SU-DHL-6 (cell line): Measurements from ENCODE around the gene TUBA4A.

Source experiments
- H2AFZ ChIP-seq: fragments of 200-600 bp; sonication (generic); 2 replicates; pipeline ENCODE4 v1.6.1; 2014; ENCODE audit warnings: low read depth, mild to moderate bottlenecking, moderate library complexity, mixed read lengths, antibody characterized with exemption, low read length; ENCODE audit not compliant: severe bottlenecking
- H3F3A ChIP-seq: fragments of 200-600 bp; shearing (Covaris generic); 2 replicates; pipeline ENCODE4 v1.6.0; 2016; ENCODE audit warnings: antibody characterized with exemption, mild to moderate bottlenecking; ENCODE audit not compliant: insufficient read depth
- H3K27ac ChIP-seq: fragments of 200-600 bp; sonication (generic); 2 replicates; pipeline ENCODE4 v1.5.1; 2016; ENCODE audit warnings: low read depth, mild to moderate bottlenecking, low read length, moderate library complexity, mixed read lengths
- H3K27me3 ChIP-seq: fragments of 200-600 bp; sonication (generic), shearing (Covaris generic); 2 replicates; pipeline ENCODE4 v1.6.0; 2014; ENCODE audit warnings: mild to moderate bottlenecking, low read length
- H3K36me3 ChIP-seq: fragments of 200-600 bp; sonication (generic); 2 replicates; pipeline ENCODE4 v1.6.1; 2014; ENCODE audit warnings: mild to moderate bottlenecking, low read length, mixed read lengths
- H3K4me2 ChIP-seq: fragments of 300-600, 200-600 bp; shearing (Covaris generic), sonication (generic); 2 replicates; pipeline ENCODE4 v1.6.0; 2014; ENCODE audit warnings: low read length, low read depth, mild to moderate bottlenecking; ENCODE audit not compliant: poor library complexity, severe bottlenecking
- H3K4me3 ChIP-seq: fragments of 200-600 bp; sonication (generic); 2 replicates; pipeline ENCODE4 v1.5.1; 2014; ENCODE audit warnings: antibody characterized with exemption, low read length, mild to moderate bottlenecking, mixed read lengths; ENCODE audit not compliant: insufficient read depth, poor library complexity, severe bottlenecking
- H3K79me2 ChIP-seq: fragments of 200-600 bp; sonication (generic); 2 replicates; pipeline ENCODE4 v1.6.1; 2014; ENCODE audit warnings: mild to moderate bottlenecking, low read length, moderate library complexity; ENCODE audit not compliant: insufficient read depth
- H3K9ac ChIP-seq: fragments of 200-600 bp; sonication (generic); 2 replicates; pipeline ENCODE4 v1.7.0; 2014; ENCODE audit warnings: mild to moderate bottlenecking, low read length
- H3K9me2 ChIP-seq: fragments of 200-600 bp; sonication (generic); replicated peaks from 2 replicates; pipeline ENCODE4 v1.6.1; 2014; ENCODE audit warnings: low read length; ENCODE audit not compliant: insufficient read depth
- H3K9me3 ChIP-seq: fragments of 200-600 bp; sonication (generic); 2 replicates; pipeline ENCODE4 v1.6.1; 2014; ENCODE audit warnings: low read length, mixed read lengths; ENCODE audit not compliant: insufficient read depth
- H4K20me1 ChIP-seq: fragments of 200-600 bp; sonication (generic); 2 replicates; pipeline ENCODE4 v1.6.1; 2014; ENCODE audit warnings: low read depth, mild to moderate bottlenecking, antibody characterized with exemption, low read length, moderate library complexity, mixed read lengths
- EZH2phosphoT487 ChIP-seq: fragments of 200-600 bp; sonication (generic), shearing (Covaris generic); conservative IDR thresholded peaks from 2 replicates; pipeline ENCODE4 v1.6.1; 2018; ENCODE audit warnings: mild to moderate bottlenecking, antibody characterized with exemption, low read length, moderate library complexity, mixed read lengths
- TF ChIP-seq, protein P1 (sequence below): fragments of 200-600 bp; sonication (generic); IDR thresholded peaks from one replicate; pipeline ENCODE4 v1.5.1; 2017; ENCODE audit warnings: antibody characterized with exemption, mild to moderate bottlenecking, low read length, moderate library complexity; ENCODE audit not compliant: insufficient read depth, poor library complexity, severe bottlenecking

TUBA4A gene

DNA sequence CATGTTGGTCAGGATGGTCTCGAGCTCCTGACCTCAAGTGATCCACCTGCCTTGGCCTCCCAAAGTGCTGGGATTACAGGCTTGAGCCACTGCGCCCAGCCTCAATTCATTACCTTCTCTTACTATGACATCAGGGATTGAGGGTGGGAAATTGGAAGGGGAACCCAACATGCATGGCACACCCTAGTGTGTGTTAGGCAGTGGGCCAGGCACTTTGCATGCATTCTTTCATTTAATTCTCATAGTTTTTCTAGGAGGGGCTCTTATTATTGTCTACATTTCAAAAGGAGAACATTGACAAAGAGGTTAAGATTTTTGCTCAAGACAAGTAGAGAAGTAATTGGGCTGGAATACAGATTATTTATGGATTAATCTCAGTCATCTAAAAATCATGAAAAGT lies 14.6 kb upstream of the TUBA4A start:
- H3K36me3 ChIP-seq = no peaks in the 10 kb centered on the region
- no peaks in the 10 kb centered on the region for H3K9me3 ChIP-seq
- H3F3A ChIP-seq = no peaks in the 10 kb centered on the region
- TF ChIP-seq, protein P1, sequence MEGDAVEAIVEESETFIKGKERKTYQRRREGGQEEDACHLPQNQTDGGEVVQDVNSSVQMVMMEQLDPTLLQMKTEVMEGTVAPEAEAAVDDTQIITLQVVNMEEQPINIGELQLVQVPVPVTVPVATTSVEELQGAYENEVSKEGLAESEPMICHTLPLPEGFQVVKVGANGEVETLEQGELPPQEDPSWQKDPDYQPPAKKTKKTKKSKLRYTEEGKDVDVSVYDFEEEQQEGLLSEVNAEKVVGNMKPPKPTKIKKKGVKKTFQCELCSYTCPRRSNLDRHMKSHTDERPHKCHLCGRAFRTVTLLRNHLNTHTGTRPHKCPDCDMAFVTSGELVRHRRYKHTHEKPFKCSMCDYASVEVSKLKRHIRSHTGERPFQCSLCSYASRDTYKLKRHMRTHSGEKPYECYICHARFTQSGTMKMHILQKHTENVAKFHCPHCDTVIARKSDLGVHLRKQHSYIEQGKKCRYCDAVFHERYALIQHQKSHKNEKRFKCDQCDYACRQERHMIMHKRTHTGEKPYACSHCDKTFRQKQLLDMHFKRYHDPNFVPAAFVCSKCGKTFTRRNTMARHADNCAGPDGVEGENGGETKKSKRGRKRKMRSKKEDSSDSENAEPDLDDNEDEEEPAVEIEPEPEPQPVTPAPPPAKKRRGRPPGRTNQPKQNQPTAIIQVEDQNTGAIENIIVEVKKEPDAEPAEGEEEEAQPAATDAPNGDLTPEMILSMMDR = no peak
- no peak for TF ChIP-seq EZH2phosphoT487
- H3K27me3 ChIP-seq = no peaks in the 10 kb centered on the region
- H3K27ac ChIP-seq = no peak overlapping the region
- no peak overlapping the region for H3K4me2 ChIP-seq
- H2AFZ ChIP-seq = no peak overlapping the region
- H3K9me2 ChIP-seq = no peaks in the 10 kb centered on the region
- no peaks in the 10 kb centered on the region for H4K20me1 ChIP-seq
- no peak overlapping the region for H3K9ac ChIP-seq
- no peaks in the 10 kb centered on the region for H3K79me2 ChIP-seq
- H3K4me3 ChIP-seq = no peak overlapping the region

DNA sequence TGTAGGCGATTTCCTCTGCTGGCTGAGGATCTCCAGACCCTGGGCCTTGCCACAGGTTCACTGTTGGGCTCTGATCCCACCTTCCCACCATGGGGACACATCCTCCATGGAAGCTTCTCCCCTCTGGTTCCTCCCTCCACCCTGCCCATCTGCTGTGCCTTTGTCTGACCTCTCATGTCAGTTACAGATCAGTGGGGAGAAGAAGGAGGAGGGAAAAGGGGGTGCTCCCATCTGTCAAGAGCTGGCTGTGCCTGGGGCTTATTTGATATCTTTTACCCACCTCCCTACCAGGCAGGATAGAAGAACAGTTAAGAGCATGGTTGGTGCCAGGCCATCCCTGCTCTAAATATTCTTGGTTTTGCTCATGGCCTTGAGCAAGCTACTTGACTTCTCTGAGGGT lies 13.2 kb upstream of the TUBA4A start:
- Histone ChIP-seq H3K9ac (no peak overlapping the region), H3K4me2 (no peak overlapping the region), H3K79me2 (no peaks in the 10 kb centered on the region), H3K9me3 (no peaks in the 10 kb centered on the region), H2AFZ (no peak overlapping the region), H3K27ac (no peak overlapping the region), H3F3A (no peaks in the 10 kb centered on the region), H3K4me3 (no peak overlapping the region), H3K27me3 (no peaks in the 10 kb centered on the region), H4K20me1 (no peaks in the 10 kb centered on the region), H3K9me2 (no peaks in the 10 kb centered on the region), H3K36me3 (no peaks in the 10 kb centered on the region)
- no peak for TF ChIP-seq EZH2phosphoT487
- TF ChIP-seq, protein P1 = no peak

DNA sequence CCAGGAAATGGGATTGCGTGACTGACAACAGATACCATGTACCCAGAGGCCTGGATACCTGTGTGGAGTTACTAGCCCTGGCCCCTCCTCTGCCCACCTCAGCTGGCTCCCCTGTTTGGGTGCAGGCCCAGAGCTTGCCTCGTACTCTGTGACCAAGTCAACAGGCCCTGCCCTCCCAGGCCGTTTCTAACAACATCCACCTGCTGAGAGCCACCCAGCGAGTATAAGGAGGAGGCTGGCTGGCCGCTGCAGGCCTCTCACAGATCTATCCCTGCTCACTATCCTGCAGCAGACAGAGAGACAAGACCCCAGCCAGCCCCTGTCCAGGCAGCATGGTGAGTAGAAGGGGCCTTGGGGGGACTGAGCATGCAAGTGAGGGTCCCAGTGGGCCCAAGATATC lies 12.5 kb upstream of the TUBA4A start:
- no peak for TF ChIP-seq EZH2phosphoT487
- TF ChIP-seq, protein P1 = no peak
- Histone ChIP-seq H3K9me3 (no peaks in the 10 kb centered on the region), H3K36me3 (no peaks in the 10 kb centered on the region), H3F3A (no peaks in the 10 kb centered on the region), H2AFZ (no peak overlapping the region), H3K79me2 (no peaks in the 10 kb centered on the region), H3K4me3 (no peak overlapping the region), H4K20me1 (no peaks in the 10 kb centered on the region), H3K27me3 (no peaks in the 10 kb centered on the region), H3K9me2 (no peaks in the 10 kb centered on the region), H3K4me2 (no peak overlapping the region), H3K27ac (no peak overlapping the region), H3K9ac (no peak overlapping the region)
